Endothelial cell of umbilical vein (primary cell): ENCODE measurements around the gene HSD3B7. TPM values are rescaled to one million over a fixed set of nuclear protein-coding genes. Genes with fewer than 3 reads are reported as not detected.

ENCODE experiments used
- BruUV-seq: library from RNA; stranded (reverse); fragments of 400-500 nt; replicated peaks from 2 replicates; lab custom pipeline; 2021; lab: Mats Ljungman, UMichigan
- CTCF ChIA-PET: fragments of 300-600, 350-600 bp; sonication (Branson Sonifier 250); formaldehyde crosslinking; loops from one replicate; lab custom pipeline; 2021; ENCODE audit warnings: antibody characterized with exemption, inconsistent platforms; lab: Charles Lee
- POLR2A ChIA-PET: fragments of 300-600, 350-600 bp; sonication (Branson Sonifier 250); formaldehyde crosslinking; loops from one replicate; lab custom pipeline; 2021; ENCODE audit warnings: antibody characterized with exemption, inconsistent platforms; lab: Charles Lee
- DNase-seq: peaks from one replicate; pipeline ENCODE4 v3.0.0-alpha.2; 2011; ENCODE audit warnings: low read depth, low spot score
- FAIRE-seq: peaks from 2 replicates; lab custom pipeline; 2011; peaks lifted over from hg19 to GRCh38; lab: Jason Lieb, UNC
- H2AFZ ChIP-seq: 2 replicates; pipeline ENCODE4 v1.6.0; 2012; ENCODE audit warnings: low read depth, low read length, control low read depth, inconsistent platforms
- H3K27ac ChIP-seq: 2 replicates; pipeline ENCODE4 v1.5.1; 2011; ENCODE audit warnings: low read depth, mild to moderate bottlenecking, control low read depth, low read length, moderate library complexity; ENCODE audit not compliant: insufficient read depth
- H3K27me3 ChIP-seq, 2 experiments: 2 replicates each; pipeline versions ENCODE4 v1.6.0 to v1.6.1; 2011; ENCODE audit warnings: low read length in 2 of 2, mixed read lengths in 1 of 2; ENCODE audit not compliant: control insufficient read depth in 2 of 2, insufficient read depth in 2 of 2
- H3K36me3 ChIP-seq, 2 experiments: 2 replicates in 1 of 2; 3 replicates in 1 of 2; pipeline ENCODE4 v1.5.1; 2011; ENCODE audit warnings: low read length in 2 of 2, mild to moderate bottlenecking in 1 of 2, moderate library complexity in 1 of 2; ENCODE audit not compliant: control insufficient read depth in 2 of 2, insufficient read depth in 2 of 2; ENCODE audit errors: extremely low read depth in 1 of 2
- H3K4me1 ChIP-seq: 3 replicates; pipeline ENCODE4 v1.5.1; 2011; ENCODE audit warnings: mild to moderate bottlenecking, low read length; ENCODE audit not compliant: control insufficient read depth, insufficient read depth; ENCODE audit errors: extremely low read depth
- H3K4me2 ChIP-seq: 2 replicates; pipeline ENCODE4 v1.6.1; 2011; ENCODE audit warnings: low read length, control low read depth, mixed read lengths; ENCODE audit not compliant: insufficient read depth
- H3K4me3 ChIP-seq, 3 experiments: fragments of 200-600 bp in 1 of 3; sonication (generic), shearing (Covaris generic) in 1 of 3; replicated peaks in 1 of 3; 2 replicates each; pipeline ENCODE4 v1.5.1; 2011 to 2016; ENCODE audit warnings: control low read depth in 3 of 3, low read length in 3 of 3, mild to moderate bottlenecking in 2 of 3, inconsistent platforms in 1 of 3, low read depth in 1 of 3, moderate library complexity in 1 of 3; ENCODE audit not compliant: insufficient read depth in 1 of 3
- H3K79me2 ChIP-seq: 2 replicates; pipeline ENCODE4 v1.6.0; 2012; ENCODE audit warnings: low read length, inconsistent platforms; ENCODE audit not compliant: control insufficient read depth, insufficient read depth
- H3K9ac ChIP-seq: replicated peaks from 2 replicates; pipeline ENCODE3; 2011; ENCODE audit warnings: low read length, control low read depth; ENCODE audit not compliant: insufficient read depth; ENCODE audit errors: extremely low read depth
- H3K9me1 ChIP-seq: replicated peaks from 3 replicates; pipeline ENCODE4 v1.6.0; 2011; ENCODE audit warnings: mild to moderate bottlenecking, low read length; ENCODE audit not compliant: control insufficient read depth, insufficient read depth; ENCODE audit errors: extremely low read depth
- H3K9me3 ChIP-seq: replicated peaks from 2 replicates; pipeline ENCODE4 v1.5.1; 2012; ENCODE audit warnings: low read length, inconsistent platforms; ENCODE audit not compliant: control insufficient read depth, insufficient read depth
- H4K20me1 ChIP-seq: replicated peaks from 2 replicates; pipeline ENCODE3; 2011; ENCODE audit warnings: mild to moderate bottlenecking, low read length; ENCODE audit not compliant: control insufficient read depth, insufficient read depth; ENCODE audit errors: extremely low read depth
- EZH2 ChIP-seq: IDR thresholded peaks from 2 replicates; pipeline ENCODE4 v1.6.1; 2012; ENCODE audit warnings: borderline replicate concordance, low read depth, mild to moderate bottlenecking, moderate library complexity, low read length, inconsistent platforms; ENCODE audit not compliant: severe bottlenecking
- FOS ChIP-seq: IDR thresholded peaks from 2 replicates; pipeline ENCODE4 v1.6.1; 2011; ENCODE audit warnings: mild to moderate bottlenecking, low read length, moderate library complexity, borderline replicate concordance; ENCODE audit not compliant: insufficient read depth
- GATA2 ChIP-seq: IDR thresholded peaks from 2 replicates; pipeline ENCODE4 v1.7.0; 2011; ENCODE audit warnings: low read depth, mild to moderate bottlenecking, moderate library complexity, mixed read lengths, low read length; ENCODE audit not compliant: insufficient read length, insufficient read depth
- JUN ChIP-seq: IDR thresholded peaks from 2 replicates; pipeline ENCODE4 v1.6.1; 2011; ENCODE audit warnings: borderline replicate concordance, low read depth; ENCODE audit not compliant: insufficient read length, insufficient read depth
- MYC ChIP-seq: IDR thresholded peaks from one replicate; pipeline ENCODE4 v1.6.1; 2011; ENCODE audit warnings: mild to moderate bottlenecking, low read depth, low read length
- POLR2A ChIP-seq: IDR thresholded peaks from 2 replicates; pipeline ENCODE4 v1.6.1; 2012; ENCODE audit warnings: low read depth, mild to moderate bottlenecking, control low read depth, low read length
- POLR2AphosphoS5 ChIP-seq: IDR thresholded peaks from 2 replicates; pipeline ENCODE4 v1.6.1; 2012; ENCODE audit warnings: low read depth, mild to moderate bottlenecking, control low read depth, low read length, moderate library complexity; ENCODE audit not compliant: insufficient read depth
- dilution Hi-C: fragments of 300-500 bp; cut with MboI; formaldehyde crosslinking; loops from one replicate; pipeline ENCODE4 v1.15.0; 2019; ENCODE audit warnings: low sequenced_read_pairs; ENCODE audit not compliant: extremely low pct_ligation_motif_present
- intact Hi-C: fragments of 100-400 bp; cut with micrococcal nuclease; formaldehyde crosslinking; loops from one replicate; pipeline ENCODE4 v1.10.0; 2022
- polyA plus RNA-seq, 4 experiments: library from polyadenylated mRNA; depleted of rRNA in 3 of 4; stranded (reverse) in 3 of 4; unstranded in 1 of 4; fragments of >200 nt; gene quantifications; 2 replicates each; pipeline versions ENCODE4 v1.2.1 to v1.2.3, GENCODE V29; 2011 to 2012; ENCODE audit warnings: missing spikeins in 1 of 4
- total RNA-seq: library from RNA; stranded (reverse); gene quantifications from 2 replicates; pipeline ENCODE4 v1.2.3, GENCODE V29; 2021
- TF ChIP-seq, protein P1 (sequence below): IDR thresholded peaks from 2 replicates; pipeline ENCODE4 v1.6.1; 2011; ENCODE audit not compliant: insufficient read depth, insufficient read length
- TF ChIP-seq, protein P2 (sequence below), 2 donors: IDR thresholded peaks; 1 replicate in 1 of 2; 2 replicates in 1 of 2; pipeline ENCODE4 v1.5.1; 2011; ENCODE audit warnings: low read length in 2 of 2, mild to moderate bottlenecking in 2 of 2, moderate library complexity in 2 of 2, control low read depth in 1 of 2, inconsistent platforms in 1 of 2, low read depth in 1 of 2; ENCODE audit not compliant: insufficient read depth in 1 of 2; ENCODE audit errors: extremely low read depth in 1 of 2

Gene HSD3B7
- total and polyA plus RNA-seq, 2 donors (not counting 3 experiments of a cell fraction or from before 2014, with no cell fraction given): 3.5 to 4.8 TPM

DNA sequence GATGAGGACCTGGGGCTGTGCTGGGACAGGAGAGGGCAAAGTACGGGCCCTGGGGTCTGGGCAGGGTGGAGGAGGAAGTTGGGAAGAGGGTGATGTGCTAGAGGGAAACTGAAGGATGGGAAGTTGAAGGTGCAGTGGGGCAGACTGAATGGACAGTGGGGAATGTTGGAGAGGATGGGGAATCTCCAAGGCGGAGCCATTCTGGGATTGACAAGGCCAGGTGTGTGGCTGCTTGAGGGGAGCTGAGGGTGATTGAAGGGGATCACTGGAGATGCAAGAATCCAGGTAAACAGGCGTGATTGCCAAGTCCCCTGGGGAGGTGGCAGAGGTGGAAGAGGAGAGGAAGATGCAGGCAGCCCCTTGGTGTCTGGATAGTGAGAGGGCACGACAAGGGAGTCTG is 8.5 kb upstream of the HSD3B7 start:
- no peaks in the 10 kb centered on the region for H3K79me2 ChIP-seq
- H4K20me1 ChIP-seq: no peaks in the 10 kb centered on the region
- DNase-seq (no peak), FAIRE-seq (no peak)
- no peak overlapping the region for H2AFZ ChIP-seq
- H3K4me1 ChIP-seq: no peaks in the 10 kb centered on the region
- H3K4me3 ChIP-seq: no peak overlapping the region
- CTCF ChIA-PET: no interaction called here
- no peaks in the 10 kb centered on the region for H3K27me3 ChIP-seq
- no TSS peak for BruUV-seq
- intact Hi-C loops (no loop called here), dilution Hi-C loops (no loop called here)
- POLR2A ChIA-PET: no interaction called here
- H3K9me3 ChIP-seq: no peaks in the 10 kb centered on the region
- H3K9me1 ChIP-seq: no peaks in the 10 kb centered on the region
- H3K4me2 ChIP-seq: no peak overlapping the region
- H3K36me3 ChIP-seq: peaks cover 22 to 51% of the 10 kb centered on the region in 2 experiments
- no peak overlapping the region for H3K27ac ChIP-seq
- H3K9ac ChIP-seq: no peak overlapping the region
- TF ChIP-seq EZH2: no peak
- TF ChIP-seq FOS: no peak
- no peak for TF ChIP-seq MYC
- TF ChIP-seq, protein P1, sequence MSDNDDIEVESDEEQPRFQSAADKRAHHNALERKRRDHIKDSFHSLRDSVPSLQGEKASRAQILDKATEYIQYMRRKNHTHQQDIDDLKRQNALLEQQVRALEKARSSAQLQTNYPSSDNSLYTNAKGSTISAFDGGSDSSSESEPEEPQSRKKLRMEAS: no peak
- no peak for TF ChIP-seq JUN
- TF ChIP-seq POLR2A: no peak
- TF ChIP-seq POLR2AphosphoS5: no peak
- TF ChIP-seq, protein P2, sequence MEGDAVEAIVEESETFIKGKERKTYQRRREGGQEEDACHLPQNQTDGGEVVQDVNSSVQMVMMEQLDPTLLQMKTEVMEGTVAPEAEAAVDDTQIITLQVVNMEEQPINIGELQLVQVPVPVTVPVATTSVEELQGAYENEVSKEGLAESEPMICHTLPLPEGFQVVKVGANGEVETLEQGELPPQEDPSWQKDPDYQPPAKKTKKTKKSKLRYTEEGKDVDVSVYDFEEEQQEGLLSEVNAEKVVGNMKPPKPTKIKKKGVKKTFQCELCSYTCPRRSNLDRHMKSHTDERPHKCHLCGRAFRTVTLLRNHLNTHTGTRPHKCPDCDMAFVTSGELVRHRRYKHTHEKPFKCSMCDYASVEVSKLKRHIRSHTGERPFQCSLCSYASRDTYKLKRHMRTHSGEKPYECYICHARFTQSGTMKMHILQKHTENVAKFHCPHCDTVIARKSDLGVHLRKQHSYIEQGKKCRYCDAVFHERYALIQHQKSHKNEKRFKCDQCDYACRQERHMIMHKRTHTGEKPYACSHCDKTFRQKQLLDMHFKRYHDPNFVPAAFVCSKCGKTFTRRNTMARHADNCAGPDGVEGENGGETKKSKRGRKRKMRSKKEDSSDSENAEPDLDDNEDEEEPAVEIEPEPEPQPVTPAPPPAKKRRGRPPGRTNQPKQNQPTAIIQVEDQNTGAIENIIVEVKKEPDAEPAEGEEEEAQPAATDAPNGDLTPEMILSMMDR (IDR thresholded peaks at IDR 0.05; ENCODE audit: extremely low read depth in 1 of 2, insufficient read depth in 1 of 2, low read depth in 1 of 2, low read length in 2 of 2): no peak
- no peak for TF ChIP-seq GATA2
